ENCODE data around the gene GLT6D1. TPM values are rescaled to one million over a fixed set of nuclear protein-coding genes. Genes with fewer than 3 reads are reported as not detected.

The GLT6D1 gene
- total RNA-seq, 1 donor from 2014 or later: not detected

DNA sequence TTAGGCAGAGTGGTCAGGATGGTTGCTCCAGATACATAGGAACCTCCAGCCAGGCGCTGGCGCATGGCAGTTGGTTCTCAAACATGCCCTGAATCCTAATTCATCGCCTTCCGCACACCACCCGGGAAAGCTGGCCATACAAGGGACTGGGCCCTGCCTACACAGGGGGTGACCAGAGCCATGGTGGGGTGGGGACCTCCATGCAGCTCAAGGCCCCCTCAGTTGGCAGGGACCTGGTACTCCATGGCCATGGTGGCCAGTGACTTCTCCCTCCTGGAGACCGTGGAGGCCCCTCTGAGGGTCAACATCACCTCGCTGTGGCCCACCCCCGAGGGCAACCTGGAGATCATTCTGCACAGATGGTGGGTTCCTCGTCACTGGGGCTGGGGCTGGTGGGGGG lies 51.0 kb downstream of the GLT6D1 start:
- H3K4me3 ChIP-seq: no peak overlapping the region
- intact Hi-C loops (cut with DNase I): no loop called here
- H3K27me3 ChIP-seq: no peaks in the 10 kb centered on the region
- no peaks in the 10 kb centered on the region for H3K4me1 ChIP-seq
- no peaks in the 10 kb centered on the region for H3K9me3 ChIP-seq
- DNase-seq (ENCODE audit: low spot score in 2 of 2): no peak
- TF ChIP-seq, protein P1, sequence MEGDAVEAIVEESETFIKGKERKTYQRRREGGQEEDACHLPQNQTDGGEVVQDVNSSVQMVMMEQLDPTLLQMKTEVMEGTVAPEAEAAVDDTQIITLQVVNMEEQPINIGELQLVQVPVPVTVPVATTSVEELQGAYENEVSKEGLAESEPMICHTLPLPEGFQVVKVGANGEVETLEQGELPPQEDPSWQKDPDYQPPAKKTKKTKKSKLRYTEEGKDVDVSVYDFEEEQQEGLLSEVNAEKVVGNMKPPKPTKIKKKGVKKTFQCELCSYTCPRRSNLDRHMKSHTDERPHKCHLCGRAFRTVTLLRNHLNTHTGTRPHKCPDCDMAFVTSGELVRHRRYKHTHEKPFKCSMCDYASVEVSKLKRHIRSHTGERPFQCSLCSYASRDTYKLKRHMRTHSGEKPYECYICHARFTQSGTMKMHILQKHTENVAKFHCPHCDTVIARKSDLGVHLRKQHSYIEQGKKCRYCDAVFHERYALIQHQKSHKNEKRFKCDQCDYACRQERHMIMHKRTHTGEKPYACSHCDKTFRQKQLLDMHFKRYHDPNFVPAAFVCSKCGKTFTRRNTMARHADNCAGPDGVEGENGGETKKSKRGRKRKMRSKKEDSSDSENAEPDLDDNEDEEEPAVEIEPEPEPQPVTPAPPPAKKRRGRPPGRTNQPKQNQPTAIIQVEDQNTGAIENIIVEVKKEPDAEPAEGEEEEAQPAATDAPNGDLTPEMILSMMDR (IDR thresholded peaks at IDR 0.05): no peak
- H3K36me3 ChIP-seq: no peaks in the 10 kb centered on the region
- H3K27ac ChIP-seq: no peak overlapping the region

DNA sequence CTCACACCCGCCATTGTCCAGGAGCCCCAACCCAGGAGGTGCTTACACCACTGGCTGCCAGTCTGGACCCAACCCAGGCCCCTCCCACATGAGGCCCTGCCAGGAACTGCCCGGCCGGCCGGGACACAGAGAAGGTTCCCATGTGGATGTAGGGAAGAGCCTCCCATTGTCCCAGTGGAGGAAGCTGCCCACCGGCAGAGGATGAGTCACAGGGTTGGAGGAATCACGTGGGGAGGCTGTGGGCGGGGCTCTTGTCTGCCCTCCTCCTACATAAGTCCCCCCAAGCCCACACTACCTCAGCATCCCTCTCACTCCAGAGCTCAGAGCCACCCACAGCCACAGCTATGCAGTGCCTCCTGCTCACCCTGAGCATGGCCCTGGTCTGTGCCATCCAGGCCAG lies 51.7 kb downstream of the GLT6D1 start:
- Histone ChIP-seq H3K27ac (no peak overlapping the region), H3K4me3 (no peak overlapping the region), H3K4me1 (no peaks in the 10 kb centered on the region), H3K9me3 (no peaks in the 10 kb centered on the region), H3K36me3 (no peaks in the 10 kb centered on the region), H3K27me3 (no peaks in the 10 kb centered on the region)
- intact Hi-C loops (cut with DNase I): no loop called here
- no peak for DNase-seq (ENCODE audit: low spot score in 2 of 2)
- TF ChIP-seq, protein P1 (IDR thresholded peaks at IDR 0.05): no peak

DNA sequence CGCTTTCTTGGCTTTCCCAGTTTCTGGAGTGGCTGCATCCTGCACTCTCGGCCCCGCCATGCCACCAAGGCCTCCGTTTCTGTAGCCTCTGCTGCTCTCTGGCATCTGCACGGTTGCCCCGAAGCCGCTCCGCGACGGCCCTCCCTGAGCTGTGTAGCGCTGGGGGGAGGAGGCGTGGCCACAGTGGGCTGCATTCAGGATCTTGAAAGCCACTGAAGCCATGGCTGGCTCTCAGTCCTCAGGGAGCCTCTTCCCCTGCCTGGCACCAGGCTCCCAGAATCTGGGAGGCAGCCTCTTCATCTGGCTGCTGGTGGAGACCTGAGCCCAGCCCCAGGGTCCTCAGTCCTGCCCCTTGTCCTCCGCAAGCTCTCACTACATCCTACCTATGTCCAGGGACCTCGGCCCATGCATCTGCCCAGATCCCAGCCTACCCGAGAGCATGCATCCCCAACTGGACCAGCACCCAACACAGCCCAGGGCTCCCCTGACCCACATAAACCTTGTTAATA lies 52.7 kb downstream of the GLT6D1 start:
- Histone ChIP-seq H3K36me3 (no peaks in the 10 kb centered on the region), H3K27ac (no peak overlapping the region), H3K4me1 (no peaks in the 10 kb centered on the region), H3K9me3 (no peaks in the 10 kb centered on the region), H3K4me3 (no peak overlapping the region), H3K27me3 (no peaks in the 10 kb centered on the region)
- no peak for DNase-seq (ENCODE audit: low spot score in 2 of 2)
- intact Hi-C loops (cut with DNase I): no loop called here
- TF ChIP-seq, protein P1 (IDR thresholded peaks at IDR 0.05): no peak

DNA sequence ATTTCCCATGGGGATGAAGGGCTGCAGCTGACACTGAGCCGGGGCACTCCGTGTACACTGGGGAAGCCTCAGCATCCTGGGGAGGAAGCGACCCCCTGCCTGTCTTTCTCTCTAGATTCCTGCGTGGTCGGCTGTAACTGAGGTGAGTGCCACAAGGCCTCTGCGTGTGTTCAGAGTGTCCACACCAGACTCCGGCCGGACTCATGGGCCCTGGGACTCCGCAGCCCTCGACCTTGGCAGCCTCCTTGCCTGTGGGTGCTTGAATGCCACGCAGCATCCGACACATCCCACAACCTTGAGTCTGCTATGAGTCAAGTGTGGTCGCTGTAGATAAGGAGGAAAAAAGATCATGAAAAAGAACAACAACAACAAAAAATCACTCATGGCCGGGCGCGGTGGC lies 54.4 kb downstream of the GLT6D1 start:
- H3K27ac ChIP-seq: no peak overlapping the region
- TF ChIP-seq, protein P1 (IDR thresholded peaks at IDR 0.05): no peak
- DNase-seq (ENCODE audit: low spot score in 2 of 2): no peak
- H3K36me3 ChIP-seq: no peaks in the 10 kb centered on the region
- no peaks in the 10 kb centered on the region for H3K9me3 ChIP-seq
- H3K27me3 ChIP-seq: no peaks in the 10 kb centered on the region
- H3K4me3 ChIP-seq: no peak overlapping the region
- H3K4me1 ChIP-seq: no peaks in the 10 kb centered on the region
- intact Hi-C loops (cut with DNase I): no loop called here

DNA sequence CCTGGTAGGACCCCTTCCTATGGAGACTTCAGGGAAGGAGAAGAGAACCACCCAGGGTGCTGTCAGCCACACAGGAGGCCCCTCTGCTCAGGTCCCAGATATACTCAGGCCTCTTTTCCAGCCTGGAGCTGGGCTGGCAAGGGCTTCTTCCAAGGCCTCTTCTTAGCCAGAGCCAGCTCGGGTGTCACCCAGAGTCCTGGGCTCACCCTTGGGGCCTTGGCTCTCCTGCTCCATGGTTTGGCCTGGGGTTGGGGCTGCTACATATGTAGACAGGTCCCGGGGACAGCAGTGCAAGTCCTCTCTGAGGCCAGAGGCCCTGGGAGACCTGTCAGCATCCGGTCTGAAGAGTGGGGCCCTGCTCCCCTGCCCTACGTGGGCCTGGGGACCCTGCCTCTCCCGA lies 55.0 kb downstream of the GLT6D1 start:
- no peak overlapping the region for H3K4me3 ChIP-seq

More for the DNA sequence above, 55.0 kb downstream of the GLT6D1 start:
- H3K9me3 ChIP-seq: no peaks in the 10 kb centered on the region
- intact Hi-C loops (cut with DNase I): no loop called here
- no peak overlapping the region for H3K27ac ChIP-seq
- H3K4me1 ChIP-seq: no peaks in the 10 kb centered on the region
- H3K36me3 ChIP-seq: no peaks in the 10 kb centered on the region
- DNase-seq (ENCODE audit: low spot score in 2 of 2): no peak
- no peaks in the 10 kb centered on the region for H3K27me3 ChIP-seq
- TF ChIP-seq, protein P1 (IDR thresholded peaks at IDR 0.05): no peak
